Panc1 (cell line): ENCODE measurements around the gene HK1. TPM values are rescaled to one million over a fixed set of nuclear protein-coding genes. Genes with fewer than 3 reads are reported as not detected.

Experiments used
- ATAC-seq: fragments of 200-7000 bp; cut with Tn5 transposase; 2 replicates; pipeline ENCODE4 v1.9.1; 2020; ENCODE audit warnings: mild to moderate bottlenecking, moderate library complexity
- BruUV-seq: library from RNA; stranded (reverse); fragments of 400-500 nt; replicated peaks from 2 replicates; lab custom pipeline; 2021; lab: Mats Ljungman, UMichigan
- CTCF ChIA-PET: fragments of 300-600 bp; sonication (Branson Sonifier 250); formaldehyde crosslinking; loops from one replicate; lab custom pipeline; 2022; ENCODE audit warnings: antibody characterized with exemption; lab: Charles Lee
- POLR2A ChIA-PET: fragments of 300-600 bp; sonication (Branson Sonifier 250); formaldehyde crosslinking; loops from one replicate; lab custom pipeline; 2022; ENCODE audit warnings: antibody characterized with exemption; lab: Charles Lee
- DNase-seq: peaks from one replicate; pipeline ENCODE4 v3.0.0-alpha.2; 2010; ENCODE audit warnings: low read depth, low spot score
- H3K27ac ChIP-seq: 2 replicates; pipeline ENCODE4 v1.5.1; 2011; ENCODE audit warnings: mild to moderate bottlenecking, low read length, inconsistent platforms
- H3K27me3 ChIP-seq: fragments of 200-500 bp; sonication (Bioruptor generic); 2 replicates; pipeline ENCODE4 v1.6.0; 2014; ENCODE audit warnings: low read length, inconsistent platforms; ENCODE audit not compliant: control insufficient read depth, insufficient read depth
- H3K36me3 ChIP-seq: fragments of 200-500 bp; sonication (Bioruptor generic); 2 replicates; pipeline ENCODE4 v1.5.1; 2014; ENCODE audit warnings: inconsistent platforms, mild to moderate bottlenecking, low read length, moderate library complexity; ENCODE audit not compliant: control insufficient read depth, insufficient read depth
- H3K4me1 ChIP-seq: 2 replicates; pipeline ENCODE4 v1.5.1; 2011; ENCODE audit warnings: inconsistent platforms, mild to moderate bottlenecking, low read length, moderate library complexity; ENCODE audit not compliant: control insufficient read depth, insufficient read depth
- H3K4me3 ChIP-seq, 2 experiments: 2 replicates each; pipeline ENCODE4 v1.5.1; 2011 to 2012; ENCODE audit warnings: low read depth in 2 of 2, low read length in 2 of 2, mild to moderate bottlenecking in 2 of 2, inconsistent platforms in 1 of 2, moderate library complexity in 1 of 2
- H3K9me3 ChIP-seq: fragments of 200-500 bp; sonication (Bioruptor generic); 2 replicates; pipeline ENCODE4 v1.5.1; 2014; ENCODE audit warnings: low read depth, mild to moderate bottlenecking, inconsistent platforms, low read length, moderate library complexity; ENCODE audit not compliant: control insufficient read depth, insufficient read depth
- POLR2AphosphoS5 ChIP-seq: IDR thresholded peaks from 2 replicates; pipeline ENCODE4 v1.6.1; 2012; ENCODE audit warnings: mild to moderate bottlenecking, low read depth, low read length, moderate library complexity
- REST ChIP-seq, 2 experiments: IDR thresholded peaks; 2 replicates each; pipeline ENCODE4 v1.6.1; 2011 to 2012; ENCODE audit warnings: low read depth in 2 of 2, control low read depth in 1 of 2, low read length in 1 of 2, mild to moderate bottlenecking in 1 of 2, moderate library complexity in 1 of 2; ENCODE audit not compliant: insufficient read depth in 1 of 2
- SIN3A ChIP-seq: IDR thresholded peaks from 2 replicates; pipeline ENCODE4 v1.6.1; 2012; ENCODE audit warnings: low read depth, mild to moderate bottlenecking, low read length, moderate library complexity, borderline replicate concordance; ENCODE audit not compliant: insufficient read depth
- TCF7L2 ChIP-seq: IDR thresholded peaks from 2 replicates; pipeline ENCODE4 v1.6.1; 2011; ENCODE audit warnings: mild to moderate bottlenecking, low read depth, low read length, inconsistent platforms
- in situ Hi-C: cut with HindIII; loops from 2 replicates; pipeline ENCODE4 v1.10.0; 2016; ENCODE audit warnings: low sequenced_read_pairs, low pct_unique_long_range_greater_than_20kb
- intact Hi-C: fragments of 100-400 bp; cut with micrococcal nuclease; formaldehyde crosslinking; loops from one replicate; pipeline ENCODE4 v1.10.0; 2022; ENCODE audit not compliant: unreplicated experiment
- total RNA-seq: library from RNA; stranded (reverse); gene quantifications from one replicate; pipeline ENCODE4 v1.2.1, GENCODE V29; 2021; ENCODE audit not compliant: unreplicated experiment
- TF ChIP-seq, protein P1 (sequence below): fragments of 450-650 bp; IDR thresholded peaks from 2 replicates; pipeline ENCODE4 v1.5.1; 2017; ENCODE audit warnings: mild to moderate bottlenecking

The HK1 gene
- total RNA-seq, 1 experiment from 2014 or later, result 74.4 TPM

DNA sequence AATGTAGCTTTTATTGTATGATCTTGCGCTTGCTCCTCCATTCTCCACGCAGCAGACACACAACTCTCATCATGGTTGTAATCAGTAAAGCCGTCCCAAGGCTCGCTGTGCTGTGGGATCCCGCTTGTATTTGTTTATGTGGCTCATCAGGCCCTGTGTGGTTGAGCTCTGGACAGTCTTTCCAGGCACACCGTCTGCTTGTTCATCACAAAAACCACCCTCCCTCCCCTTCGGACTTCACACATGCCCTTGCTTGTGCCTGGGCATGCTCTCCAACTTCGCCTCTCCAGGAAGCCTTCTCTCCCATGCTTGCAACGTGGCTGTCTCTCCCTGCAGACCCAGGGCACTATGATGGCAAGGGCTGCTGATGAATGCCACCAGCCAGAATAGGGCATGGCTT is 62.4 kb downstream of the HK1 start:
- in situ Hi-C loops, result no loop called here
- DNase-seq, result no peak

DNA sequence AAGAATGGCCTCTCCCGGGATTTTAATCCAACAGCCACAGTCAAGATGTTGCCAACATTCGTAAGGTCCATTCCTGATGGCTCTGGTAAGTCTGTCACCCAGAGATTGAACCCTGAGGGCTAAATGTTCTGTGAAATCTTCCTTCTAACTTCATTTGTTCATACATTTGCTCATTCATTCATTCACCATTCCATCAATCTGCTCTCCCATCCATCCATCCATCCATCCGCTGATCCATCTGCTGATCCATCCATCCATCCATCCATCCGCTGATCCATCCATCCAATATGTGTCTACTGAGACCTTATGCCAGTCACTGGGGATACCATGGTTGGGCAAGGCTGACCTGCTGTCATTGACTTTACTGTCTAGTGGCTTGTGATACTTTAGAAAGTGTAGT is 65.6 kb downstream of the HK1 start:
- in situ Hi-C loops (no loop called here), intact Hi-C loops (no loop called here)
- Histone ChIP-seq H3K36me3 (no peaks in the 10 kb centered on the region), H3K27ac (no peak overlapping the region), H3K4me3 (no peak overlapping the region), H3K4me1 (no peaks in the 10 kb centered on the region), H3K27me3 (no peaks in the 10 kb centered on the region), H3K9me3 (no peaks in the 10 kb centered on the region)
- TF ChIP-seq, protein P1, sequence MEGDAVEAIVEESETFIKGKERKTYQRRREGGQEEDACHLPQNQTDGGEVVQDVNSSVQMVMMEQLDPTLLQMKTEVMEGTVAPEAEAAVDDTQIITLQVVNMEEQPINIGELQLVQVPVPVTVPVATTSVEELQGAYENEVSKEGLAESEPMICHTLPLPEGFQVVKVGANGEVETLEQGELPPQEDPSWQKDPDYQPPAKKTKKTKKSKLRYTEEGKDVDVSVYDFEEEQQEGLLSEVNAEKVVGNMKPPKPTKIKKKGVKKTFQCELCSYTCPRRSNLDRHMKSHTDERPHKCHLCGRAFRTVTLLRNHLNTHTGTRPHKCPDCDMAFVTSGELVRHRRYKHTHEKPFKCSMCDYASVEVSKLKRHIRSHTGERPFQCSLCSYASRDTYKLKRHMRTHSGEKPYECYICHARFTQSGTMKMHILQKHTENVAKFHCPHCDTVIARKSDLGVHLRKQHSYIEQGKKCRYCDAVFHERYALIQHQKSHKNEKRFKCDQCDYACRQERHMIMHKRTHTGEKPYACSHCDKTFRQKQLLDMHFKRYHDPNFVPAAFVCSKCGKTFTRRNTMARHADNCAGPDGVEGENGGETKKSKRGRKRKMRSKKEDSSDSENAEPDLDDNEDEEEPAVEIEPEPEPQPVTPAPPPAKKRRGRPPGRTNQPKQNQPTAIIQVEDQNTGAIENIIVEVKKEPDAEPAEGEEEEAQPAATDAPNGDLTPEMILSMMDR, result no peak
- TF ChIP-seq TCF7L2 (no peak), SIN3A (no peak), REST (IDR thresholded peaks at IDR 0.05; ENCODE audit: insufficient read depth in 1 of 2, low read depth in 2 of 2, low read length in 1 of 2) (no peak), POLR2AphosphoS5 (no peak)
- POLR2A ChIA-PET, result no interaction called here
- ATAC-seq, result no peak
- CTCF ChIA-PET, result no interaction called here
- no TSS peak for BruUV-seq
- no peak for DNase-seq

More for the DNA sequence above, 62.4 kb downstream of the HK1 start:
- ChIA-PET POLR2A (no interaction called here), CTCF (no interaction called here)
- ATAC-seq, result no peak
- TF ChIP-seq SIN3A, result no peak
- TF ChIP-seq, protein P1, result no peak
- TF ChIP-seq TCF7L2, result no peak
- no peak for TF ChIP-seq REST (IDR thresholded peaks at IDR 0.05; ENCODE audit: insufficient read depth in 1 of 2, low read depth in 2 of 2, low read length in 1 of 2)
- no peak for TF ChIP-seq POLR2AphosphoS5
- intact Hi-C loops, result no loop called here
- H3K9me3 ChIP-seq, result no peaks in the 10 kb centered on the region
- no peaks in the 10 kb centered on the region for H3K27me3 ChIP-seq
- peaks cover 7% of the 10 kb centered on the region; the same call in 1 of the 2 replicates for H3K4me1 ChIP-seq
- H3K27ac ChIP-seq, result no peak overlapping the region
- H3K4me3 ChIP-seq, result no peak overlapping the region
- BruUV-seq, result no TSS peak
- no peaks in the 10 kb centered on the region for H3K36me3 ChIP-seq
